Loucy (cell line): ENCODE results near the gene TUBA1B.

Source experiments
- EZH2phosphoT487 ChIP-seq: fragments of 200-600 bp; IDR thresholded peaks from 2 replicates; pipeline ENCODE4 v1.6.1; 2018; ENCODE audit warnings: antibody characterized with exemption, mild to moderate bottlenecking, moderate library complexity, borderline replicate concordance
- TF ChIP-seq, protein P1 (sequence below): fragments of 200-600 bp; sonication (generic); conservative IDR thresholded peaks from 2 replicates; pipeline ENCODE4 v1.5.1; 2014; ENCODE audit warnings: mild to moderate bottlenecking, antibody characterized with exemption, low read length

DNA sequence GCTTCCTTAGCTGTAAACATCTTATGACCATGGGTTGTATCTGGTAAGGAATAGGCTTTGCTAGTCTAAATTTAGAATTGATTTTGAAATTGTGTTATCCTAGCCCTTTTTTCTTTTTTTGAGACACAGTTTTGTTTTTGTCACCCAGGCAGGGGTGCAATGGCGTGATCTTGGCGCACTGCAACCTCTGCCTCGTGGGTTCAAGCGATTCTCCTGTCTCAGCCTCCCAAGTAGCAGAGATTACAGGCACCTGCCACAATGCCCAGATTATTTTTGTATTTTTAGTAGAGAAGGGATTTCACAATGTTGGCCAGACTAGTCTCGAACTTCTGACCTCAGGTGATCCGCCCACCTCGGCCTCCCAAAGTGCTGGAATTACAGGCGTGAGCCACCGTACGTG lies 2.4 kb upstream of the TUBA1B start:
- TF ChIP-seq, protein P1, sequence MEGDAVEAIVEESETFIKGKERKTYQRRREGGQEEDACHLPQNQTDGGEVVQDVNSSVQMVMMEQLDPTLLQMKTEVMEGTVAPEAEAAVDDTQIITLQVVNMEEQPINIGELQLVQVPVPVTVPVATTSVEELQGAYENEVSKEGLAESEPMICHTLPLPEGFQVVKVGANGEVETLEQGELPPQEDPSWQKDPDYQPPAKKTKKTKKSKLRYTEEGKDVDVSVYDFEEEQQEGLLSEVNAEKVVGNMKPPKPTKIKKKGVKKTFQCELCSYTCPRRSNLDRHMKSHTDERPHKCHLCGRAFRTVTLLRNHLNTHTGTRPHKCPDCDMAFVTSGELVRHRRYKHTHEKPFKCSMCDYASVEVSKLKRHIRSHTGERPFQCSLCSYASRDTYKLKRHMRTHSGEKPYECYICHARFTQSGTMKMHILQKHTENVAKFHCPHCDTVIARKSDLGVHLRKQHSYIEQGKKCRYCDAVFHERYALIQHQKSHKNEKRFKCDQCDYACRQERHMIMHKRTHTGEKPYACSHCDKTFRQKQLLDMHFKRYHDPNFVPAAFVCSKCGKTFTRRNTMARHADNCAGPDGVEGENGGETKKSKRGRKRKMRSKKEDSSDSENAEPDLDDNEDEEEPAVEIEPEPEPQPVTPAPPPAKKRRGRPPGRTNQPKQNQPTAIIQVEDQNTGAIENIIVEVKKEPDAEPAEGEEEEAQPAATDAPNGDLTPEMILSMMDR: no peak
- TF ChIP-seq EZH2phosphoT487: no peak
